ENCODE data around the gene PCMT1. TPM values are rescaled to one million over a fixed set of nuclear protein-coding genes. Genes with fewer than 3 reads are reported as not detected.

The PCMT1 gene
- total and polyA plus RNA-seq, 2 of the 8 experiments (the other 6 are each of a cell fraction or from before 2014, with no cell fraction given) = 84.3 to 91.3 TPM

DNA sequence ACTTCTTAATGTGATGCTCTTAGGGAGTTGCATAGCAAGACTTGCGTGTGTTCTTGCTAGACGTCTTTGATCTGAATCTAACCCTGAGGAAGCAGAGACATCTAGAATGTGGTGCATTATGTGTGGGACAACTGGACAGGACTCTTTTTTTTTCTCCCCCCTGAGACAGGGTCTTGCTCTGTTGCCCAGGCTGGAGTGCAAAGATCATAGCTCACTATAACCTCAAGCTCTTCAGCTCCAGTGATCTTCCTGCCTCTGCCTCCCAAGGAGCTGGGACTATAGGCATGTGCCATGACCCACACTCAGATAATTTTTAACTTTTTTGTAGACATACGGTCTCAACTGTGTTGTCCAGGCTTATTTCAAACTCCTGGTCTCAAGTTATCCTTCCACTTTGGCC lies 34.0 kb downstream of the PCMT1 start:
- H2BK15ac ChIP-seq (ENCODE audit: low read length) = no peak overlapping the region
- H3K18ac ChIP-seq (ENCODE audit: extremely low read depth, low read length) = no peak overlapping the region
- H2BK20ac ChIP-seq (ENCODE audit: low read length) = no peak overlapping the region
- peaks cover 0 to 7% (median 1%) of the 10 kb centered on the region in 4 experiments; a peak in 3 of 8 replicates for H3K36me3 ChIP-seq (ENCODE audit: control insufficient read depth in 2 of 4, insufficient read depth in 4 of 4, low read length in 3 of 4)
- H3K79me1 ChIP-seq (ENCODE audit: low read depth, low read length) = no peaks in the 10 kb centered on the region
- no peak overlapping the region for H3K23ac ChIP-seq (ENCODE audit: insufficient read length)
- no peak overlapping the region for H3K4me2 ChIP-seq (ENCODE audit: insufficient read depth in 1 of 2, low read depth in 2 of 2, low read length in 2 of 2)
- no peak overlapping the region for H2BK12ac ChIP-seq (ENCODE audit: low read depth, low read length)
- DNase-seq (ENCODE audit: low read depth in 1 of 2, low spot score in 2 of 2) (no peak), FAIRE-seq (no peak)
- POLR2A ChIA-PET (ENCODE audit: partially characterized antibody) = interaction anchor here (1.1 kb wide), 1 partner anchor 36 kb away, joined by 4 read pairs; no protein-coding TSS in a partner anchor
- no peak overlapping the region for H2BK5ac ChIP-seq (ENCODE audit: low read depth, low read length)
- no peak overlapping the region for H3K14ac ChIP-seq (ENCODE audit: insufficient read length)
- H2AK5ac ChIP-seq (ENCODE audit: low read depth, low read length) = no peak overlapping the region
- H3K27ac ChIP-seq (ENCODE audit: low read depth, low read length) = no peak overlapping the region
- no peak overlapping the region for H3K56ac ChIP-seq (replicated peaks; ENCODE audit: insufficient read length, low read depth, low read length)
- H2AFZ ChIP-seq (ENCODE audit: low read length) = no peak overlapping the region
- H4K20me1 ChIP-seq (replicated peaks in 1 of 2; ENCODE audit: control insufficient read depth in 1 of 2, insufficient read depth in 2 of 2, low read length in 2 of 2) = no peaks in the 10 kb centered on the region
- H4K8ac ChIP-seq (ENCODE audit: extremely low read depth, insufficient read depth, low read length) = no peak overlapping the region
- no peak overlapping the region for H3K4ac ChIP-seq (replicated peaks; ENCODE audit: insufficient read length, low read depth, low read length)
- H4K91ac ChIP-seq (replicated peaks; ENCODE audit: insufficient read length, low read length) = no peak overlapping the region
- no peaks in the 10 kb centered on the region for H3K23me2 ChIP-seq (ENCODE audit: low read depth, low read length)
- no peaks in the 10 kb centered on the region for H3K4me1 ChIP-seq (replicated peaks in 1 of 4; ENCODE audit: control insufficient read depth in 3 of 4, insufficient read depth in 4 of 4, low read length in 3 of 4)
- no peak for TF ChIP-seq ZNF274 (IDR thresholded peaks at IDR 0.05; ENCODE audit: borderline replicate concordance, extremely low read depth, low read length)
- TF ChIP-seq FOSL1 (IDR thresholded peaks at IDR 0.05; ENCODE audit: insufficient read depth, low read depth, low read length) = no peak
- TF ChIP-seq SRF (IDR thresholded peaks at IDR 0.05; ENCODE audit: low read depth, low read length) = no peak
- no peak for TF ChIP-seq CTBP2 (IDR thresholded peaks at IDR 0.05; ENCODE audit: borderline replicate concordance, insufficient read depth, insufficient read length, low read length)
- TF ChIP-seq, protein P1, sequence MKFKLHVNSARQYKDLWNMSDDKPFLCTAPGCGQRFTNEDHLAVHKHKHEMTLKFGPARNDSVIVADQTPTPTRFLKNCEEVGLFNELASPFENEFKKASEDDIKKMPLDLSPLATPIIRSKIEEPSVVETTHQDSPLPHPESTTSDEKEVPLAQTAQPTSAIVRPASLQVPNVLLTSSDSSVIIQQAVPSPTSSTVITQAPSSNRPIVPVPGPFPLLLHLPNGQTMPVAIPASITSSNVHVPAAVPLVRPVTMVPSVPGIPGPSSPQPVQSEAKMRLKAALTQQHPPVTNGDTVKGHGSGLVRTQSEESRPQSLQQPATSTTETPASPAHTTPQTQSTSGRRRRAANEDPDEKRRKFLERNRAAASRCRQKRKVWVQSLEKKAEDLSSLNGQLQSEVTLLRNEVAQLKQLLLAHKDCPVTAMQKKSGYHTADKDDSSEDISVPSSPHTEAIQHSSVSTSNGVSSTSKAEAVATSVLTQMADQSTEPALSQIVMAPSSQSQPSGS (IDR thresholded peaks at IDR 0.05; ENCODE audit: low read length) = no peak
- CTCF ChIA-PET (ENCODE audit: partially characterized antibody) = interaction anchor here (0.6 to 0.7 kb wide), 2 partner anchors 94 to 151 kb away, joined by 3 read pairs; no protein-coding TSS in a partner anchor
- H2BK120ac ChIP-seq (replicated peaks; ENCODE audit: low read depth, low read length) = no peak overlapping the region
- no peak overlapping the region for H4K5ac ChIP-seq (ENCODE audit: insufficient read length, low read depth, low read length)
- no peaks in the 10 kb centered on the region for H3K27me3 ChIP-seq (replicated peaks in 1 of 4; ENCODE audit: control insufficient read depth in 3 of 4, extremely low read depth in 1 of 4, insufficient read depth in 3 of 4, low read length in 3 of 4)
- no peak overlapping the region for H3K9ac ChIP-seq (replicated peaks in 1 of 4; ENCODE audit: extremely low read depth in 1 of 4, low read depth in 3 of 4, low read length in 3 of 4)
- 92% methylated on average over 3 of the region's 3 CpGs; no CpG with 5 or more reads in 1 of the 2 experiments for WGBS, 2 experiments (ENCODE audit: extremely low coverage in 1 of 2, insufficient coverage in 1 of 2, insufficient read length in 1 of 2, insufficient replicate concordance in 2 of 2, low coverage in 1 of 2, low lambda C conversion rate in 2 of 2, missing lambda C conversion rate in 1 of 2)
- H3K9me3 ChIP-seq (ENCODE audit: insufficient read depth in 2 of 2, low read depth in 1 of 2, low read length in 1 of 2) = peaks cover 0 to 4% of the 10 kb centered on the region in 2 experiments; a peak in 1 of 4 replicates
- no peaks in the 10 kb centered on the region for H3K79me2 ChIP-seq (ENCODE audit: control insufficient read depth in 1 of 2, insufficient read depth in 2 of 2, low read length in 2 of 2)
- H3K4me3 ChIP-seq (ENCODE audit: extremely low read depth in 1 of 4, insufficient read depth in 2 of 4, low read depth in 3 of 4, low read length in 4 of 4) = no peak overlapping the region

All from H1 (cell line).